ENCODE data around the gene B3GNT3. TPM values are rescaled to one million over a fixed set of nuclear protein-coding genes. Genes with fewer than 3 reads are reported as not detected.

Gene B3GNT3
- total RNA-seq, 1 donor from 2014 or later = not detected

DNA sequence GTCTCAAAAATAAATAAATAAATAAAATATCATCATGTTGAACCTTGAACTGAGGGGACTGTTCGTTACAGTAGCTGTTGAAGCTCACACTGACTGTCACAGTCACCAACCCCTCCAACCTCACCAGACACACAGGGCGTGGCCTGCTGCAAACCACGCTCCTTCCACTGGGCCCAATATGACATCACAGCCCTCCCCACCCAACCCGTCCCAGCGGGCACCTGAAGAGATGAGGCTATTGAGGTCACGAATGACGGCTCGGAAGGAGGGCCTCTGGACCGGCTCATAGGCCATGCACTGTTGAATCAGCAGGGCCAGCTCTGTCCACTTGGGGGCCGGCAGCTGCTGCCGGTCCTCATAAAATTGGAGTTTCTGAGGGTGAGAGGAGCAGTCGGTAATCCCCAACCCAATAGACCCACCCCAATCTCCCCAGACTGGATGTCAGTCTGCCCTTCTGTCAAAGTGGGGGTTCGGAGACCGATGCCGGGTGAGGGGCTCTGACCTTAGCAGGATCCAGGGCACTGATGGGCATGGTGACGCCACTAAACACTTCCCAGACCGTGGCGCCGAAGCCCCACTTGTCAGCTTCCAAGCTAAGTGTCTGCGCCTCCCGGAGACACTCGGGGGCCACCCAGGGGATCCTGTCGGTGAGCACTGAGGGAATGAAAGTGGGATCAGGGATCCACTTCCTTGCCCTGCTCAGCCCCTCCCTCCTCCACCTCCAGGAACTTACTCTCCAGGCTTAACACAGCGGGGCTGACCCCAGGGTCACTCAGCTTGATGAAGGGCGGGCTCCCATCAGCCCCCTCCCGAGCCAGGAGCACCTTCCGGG lies 39.6 kb downstream of the B3GNT3 start:
- DNase-seq = no peak

DNA sequence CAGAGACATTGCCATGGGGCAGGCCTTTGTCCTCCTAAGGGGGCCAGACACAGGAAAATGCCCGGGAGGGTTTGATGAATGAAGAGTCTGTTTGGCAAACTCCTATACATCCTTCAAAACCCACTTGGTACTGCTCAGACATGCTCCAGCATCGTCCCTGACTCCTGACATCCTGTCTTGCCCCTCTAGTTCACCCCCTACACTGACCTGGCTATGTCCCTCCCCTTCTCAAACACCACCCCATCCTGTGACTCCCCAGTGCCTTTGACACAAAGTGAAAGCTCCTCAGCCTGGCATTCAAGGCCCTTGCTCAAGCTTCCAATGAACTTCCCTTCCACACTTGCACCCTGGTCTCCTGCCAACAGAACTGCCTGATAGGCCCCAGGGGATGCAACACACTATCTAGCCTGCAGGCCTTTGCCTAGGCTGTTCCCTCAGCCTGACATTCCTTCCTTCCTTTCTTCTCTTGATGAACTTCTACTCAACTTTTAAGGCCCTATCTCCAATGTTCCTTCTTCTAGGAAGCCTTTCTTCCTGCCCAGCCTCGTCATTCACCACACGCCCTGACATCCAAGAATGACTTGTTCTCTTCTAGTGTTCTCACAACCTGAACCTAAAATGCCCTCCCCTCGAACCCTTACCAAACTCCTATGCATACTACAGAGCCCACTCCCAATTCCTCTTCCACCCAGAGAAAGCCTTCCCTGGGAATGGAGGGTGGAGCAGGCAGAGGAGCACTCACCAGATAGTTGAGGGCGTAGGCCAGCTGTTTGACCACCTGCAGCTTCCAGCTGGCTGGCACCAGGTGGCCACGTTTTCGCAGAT lies 40.5 kb downstream of the B3GNT3 start:
- DNase-seq = no peak

DNA sequence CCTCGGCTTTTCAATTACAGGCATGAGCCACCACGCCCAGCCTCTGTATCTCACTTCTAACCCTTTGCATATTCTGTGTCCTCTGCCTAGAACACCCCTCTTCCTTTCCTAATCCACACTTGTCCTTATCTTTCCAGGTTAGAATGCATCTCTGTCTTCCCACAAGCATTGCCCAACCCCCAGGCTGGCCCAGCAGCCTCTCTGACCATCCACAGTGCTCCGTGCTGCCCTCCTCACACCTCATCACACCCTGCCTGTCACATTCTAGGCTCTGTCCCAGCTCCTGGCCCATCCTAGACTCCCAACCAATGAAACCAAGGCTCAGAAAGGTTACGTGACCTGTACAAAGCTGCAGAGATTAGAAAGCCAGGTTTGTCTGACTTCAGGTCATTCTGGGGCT lies 41.6 kb downstream of the B3GNT3 start:
- DNase-seq = no peak

DNA sequence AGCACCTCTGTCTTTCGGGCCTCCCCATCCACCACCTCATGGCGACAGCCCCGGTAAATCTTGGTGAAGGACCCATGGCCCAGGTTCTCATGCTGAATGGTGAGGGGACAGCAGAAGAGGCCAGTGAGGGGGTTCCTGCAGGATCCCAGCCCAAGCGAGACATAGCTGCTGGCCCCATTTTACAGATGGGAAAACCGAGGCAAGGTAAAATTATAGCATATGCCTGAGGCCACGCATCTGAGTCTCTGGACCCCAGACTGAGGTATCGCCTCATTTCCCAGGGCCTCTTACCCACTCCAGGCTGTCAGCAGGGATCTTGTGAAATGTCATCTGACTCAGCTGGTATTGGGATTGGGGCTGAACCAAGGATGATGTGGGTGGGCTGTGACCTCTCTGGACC lies 43.0 kb downstream of the B3GNT3 start:
- no peak for DNase-seq

DNA sequence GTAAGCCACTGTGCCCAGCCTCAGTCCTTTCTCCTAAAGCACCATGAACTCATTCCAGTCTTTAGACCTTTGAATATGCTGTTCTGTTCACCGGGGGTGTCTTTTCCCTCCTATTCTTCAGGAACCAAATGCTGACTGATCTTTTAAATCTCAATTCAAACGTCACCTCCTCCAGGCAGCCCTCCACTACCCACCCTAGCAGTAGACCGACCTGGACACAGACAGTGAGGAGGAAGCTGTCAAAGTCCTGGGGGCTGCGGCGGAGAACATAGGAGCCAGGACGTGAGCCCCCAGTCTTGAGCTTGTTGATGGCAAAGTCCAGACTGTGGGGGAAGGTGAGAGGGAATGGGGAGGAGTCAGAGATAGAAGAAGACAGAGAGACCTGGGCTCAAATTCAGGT lies 45.1 kb downstream of the B3GNT3 start:
- no peak for DNase-seq

DNA sequence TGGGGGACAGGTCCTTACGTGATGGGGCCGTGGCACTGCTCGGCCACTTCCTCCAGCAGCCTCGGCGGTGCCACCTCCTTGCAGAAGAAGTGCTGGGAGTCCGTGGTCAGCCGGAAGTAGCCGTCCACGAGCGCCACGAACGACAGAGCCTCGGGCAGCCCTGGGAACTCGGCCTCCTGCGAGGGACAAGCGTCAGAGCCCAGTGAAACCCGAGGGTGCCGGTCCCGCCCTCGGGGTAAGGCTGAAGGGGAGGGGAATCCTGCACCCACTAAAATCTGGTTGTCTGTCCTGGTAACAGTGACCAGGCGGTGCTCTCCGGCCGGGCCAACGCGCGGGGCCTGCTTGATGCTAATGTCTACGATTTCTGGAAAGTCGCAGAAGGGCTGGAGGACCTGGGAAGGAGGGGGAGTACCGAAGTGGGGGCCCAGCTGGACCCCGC lies 46.5 kb downstream of the B3GNT3 start:
- no peak for DNase-seq

DNA sequence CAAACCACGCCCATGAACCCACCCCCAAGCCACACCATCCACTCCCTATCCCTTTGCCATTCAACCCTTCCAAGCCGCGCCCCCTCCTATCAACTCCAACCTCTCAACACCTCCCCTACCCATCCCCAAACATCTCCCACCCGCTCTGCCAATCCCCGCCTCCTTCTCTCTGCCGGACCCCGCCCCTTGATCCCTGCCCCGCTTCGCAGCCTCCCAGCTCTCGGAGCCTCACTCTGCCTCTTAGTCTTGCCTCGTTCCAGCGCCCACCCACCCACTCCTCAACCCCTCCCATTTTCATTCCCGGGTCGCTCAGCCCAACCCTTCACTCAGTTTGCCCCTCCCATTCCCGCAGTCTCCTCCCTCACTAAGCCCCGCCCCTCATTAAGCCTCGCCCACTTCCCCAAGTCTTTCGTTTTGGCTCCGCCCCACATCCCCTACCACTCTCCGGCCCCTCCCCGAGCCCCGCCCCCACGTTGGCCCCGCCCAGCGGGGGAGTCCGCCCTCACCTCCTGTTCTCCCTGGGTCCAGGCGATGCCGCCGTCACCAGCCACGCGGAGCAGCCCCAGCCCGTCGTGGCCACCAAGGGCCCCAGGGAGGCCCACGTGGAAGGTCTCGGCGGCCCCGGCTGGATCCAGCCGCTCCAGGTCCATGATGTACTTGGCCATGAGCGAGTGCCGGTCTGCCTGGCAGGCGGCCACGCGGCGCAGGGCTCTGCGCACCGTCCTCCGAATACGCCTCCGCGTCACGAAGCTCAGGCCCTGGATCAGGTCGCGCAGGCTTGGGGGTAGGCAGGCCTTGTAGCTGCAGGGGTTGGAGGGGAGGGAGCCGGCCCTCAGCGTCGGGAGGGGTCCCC lies 47.1 kb downstream of the B3GNT3 start:
- peak; percentile 79 for DNase-seq

DNA sequence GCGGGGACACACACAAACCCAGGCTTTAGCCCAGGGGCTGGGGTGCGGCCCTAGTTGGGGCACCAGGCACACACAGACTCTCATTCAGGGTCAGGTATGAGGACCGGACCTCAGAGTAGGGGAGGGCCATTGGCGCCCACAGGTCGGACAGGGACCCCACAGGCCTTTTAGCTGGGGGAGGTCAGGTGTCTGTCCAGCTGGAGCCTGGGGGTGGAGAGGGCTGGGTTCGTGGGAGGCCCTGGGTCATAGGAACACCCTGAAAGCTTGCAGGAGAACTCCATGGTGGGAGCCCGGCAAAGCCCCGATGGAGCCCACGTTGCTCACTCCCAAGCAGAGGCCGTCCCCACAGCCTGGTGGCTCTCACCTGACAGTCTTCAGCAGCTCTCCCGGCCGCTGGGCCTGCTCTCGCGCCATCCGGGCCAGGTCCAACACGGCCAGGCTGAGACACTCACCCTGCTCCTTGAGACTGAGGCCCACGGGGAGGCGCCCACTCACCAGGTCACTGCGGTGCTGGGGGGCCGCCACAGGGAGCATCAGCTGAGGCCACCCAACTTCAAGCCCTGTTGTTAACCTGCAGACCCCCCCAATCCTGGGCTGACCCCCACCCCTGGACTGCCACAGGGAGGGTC lies 47.8 kb downstream of the B3GNT3 start:
- no peak for DNase-seq

DNA sequence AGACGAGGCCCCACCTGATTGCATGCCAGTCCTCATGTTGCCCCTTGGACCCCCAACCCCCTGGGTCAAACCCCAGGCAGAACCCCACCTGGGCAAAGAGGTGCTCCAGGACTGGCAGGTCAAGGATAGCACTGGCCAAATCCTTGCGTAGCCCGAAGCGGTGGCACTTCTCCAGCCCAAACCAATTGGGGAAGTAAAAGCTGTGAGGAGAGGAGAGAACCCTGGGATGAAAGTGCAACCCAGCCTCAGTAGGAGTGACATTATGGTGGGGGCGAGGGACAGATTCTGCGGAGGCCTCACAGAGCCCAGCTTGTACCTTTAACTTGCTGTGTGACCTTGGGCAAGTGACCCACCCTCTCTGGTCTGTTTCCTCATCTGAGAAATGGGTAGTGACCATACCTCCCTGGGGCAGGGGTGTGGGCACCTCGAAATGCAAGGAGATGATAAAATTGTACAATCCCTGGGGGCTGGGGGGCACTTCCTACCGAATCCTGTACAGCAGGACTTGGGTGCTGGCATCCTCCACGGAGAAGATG lies 48.4 kb downstream of the B3GNT3 start:
- DNase-seq = no peak

DNA sequence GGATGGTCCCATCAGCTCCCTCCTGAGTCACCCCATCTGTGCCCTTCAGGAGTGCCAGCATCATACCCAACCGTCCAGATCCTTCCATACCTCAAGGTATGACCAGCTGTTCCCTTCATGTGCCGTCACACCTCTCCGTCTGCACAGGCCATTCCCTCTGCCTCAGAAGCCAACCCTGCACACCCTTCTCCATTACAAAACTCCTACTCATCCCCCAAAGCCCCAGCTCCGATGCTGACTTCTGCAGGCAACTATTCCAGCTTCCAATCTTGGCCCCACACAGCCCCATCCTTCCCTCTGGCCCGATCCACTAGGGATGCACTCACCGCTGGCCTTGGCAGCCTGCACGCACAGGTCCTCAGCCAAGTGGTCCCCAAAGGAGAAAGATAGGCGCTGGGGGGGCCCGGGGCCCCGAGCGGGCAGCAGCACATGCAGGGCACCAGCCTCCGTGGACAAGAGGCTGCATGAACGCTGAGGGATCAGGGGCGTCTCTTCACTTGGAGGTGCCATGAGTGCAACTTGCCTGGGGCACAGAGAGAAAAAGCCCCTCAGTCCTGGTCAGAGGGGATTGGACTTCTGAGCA lies 49.1 kb downstream of the B3GNT3 start:
- DNase-seq = no peak

DNA sequence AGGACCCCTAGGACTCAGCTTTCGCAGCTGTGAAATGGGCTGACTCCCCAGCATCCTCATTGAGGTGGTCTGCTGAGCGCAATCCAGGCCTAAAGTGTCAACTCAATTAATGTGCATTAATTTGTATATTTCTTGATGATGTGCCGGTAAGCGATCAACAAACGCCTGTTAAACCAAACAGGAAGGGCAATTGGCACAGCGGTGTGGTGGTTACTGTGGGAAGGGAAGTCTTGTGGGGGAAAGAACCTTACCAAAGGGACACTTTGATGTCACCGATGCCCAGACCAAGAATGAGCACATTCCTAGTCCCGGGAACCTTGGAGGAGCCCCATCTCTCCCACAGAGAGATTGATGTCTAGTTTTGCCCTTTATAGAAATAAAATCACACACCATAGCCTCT lies 51.2 kb downstream of the B3GNT3 start:
- no peak for DNase-seq

DNA sequence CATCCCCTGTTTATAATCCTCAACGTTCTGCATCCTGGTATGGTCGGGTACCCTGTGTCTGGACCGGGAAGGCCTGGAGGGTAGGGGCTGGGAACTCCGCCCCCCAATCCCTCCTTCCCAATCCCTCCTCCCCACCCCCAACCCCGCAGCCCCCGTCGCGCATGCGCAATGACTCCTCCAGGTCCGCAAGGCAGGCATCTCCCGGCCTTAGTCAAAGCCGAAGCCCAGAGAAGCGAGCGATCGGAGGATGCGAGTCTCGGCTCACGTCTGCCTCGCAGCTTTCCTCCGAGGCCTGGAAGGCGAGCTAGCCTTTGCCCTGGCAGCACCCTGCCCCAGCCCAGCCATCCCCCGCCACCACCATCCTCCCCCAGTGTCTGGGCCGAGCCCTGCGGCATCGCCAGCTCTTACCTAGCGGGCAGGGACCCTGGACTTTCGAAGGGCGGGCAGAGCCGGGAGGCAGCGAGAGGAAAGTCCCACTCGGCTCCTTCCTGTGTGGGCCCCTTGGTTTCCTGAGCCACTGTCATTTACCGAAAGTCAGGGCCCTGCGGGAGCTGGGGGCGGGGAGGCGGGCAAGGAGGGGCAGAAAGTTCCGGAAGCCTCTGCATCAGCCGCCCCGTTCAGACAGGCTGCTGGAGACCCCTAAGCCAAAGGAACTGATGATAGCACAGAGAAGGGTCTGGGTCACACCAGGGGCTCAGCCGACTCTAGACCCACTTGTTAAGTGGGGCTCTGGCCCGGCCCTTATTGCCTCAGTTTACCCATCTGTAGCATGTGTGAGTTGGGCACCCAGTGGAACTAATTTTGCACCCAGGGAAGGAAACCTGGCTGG lies 52.8 kb downstream of the B3GNT3 start, which contains the start of gene JAK3:
Gene JAK3, minus strand, starts transcription at position 445 of the 829 bp plus-strand sequence. CDS start 3,565 bp downstream, outside the sequence.
- DNase-seq = peak; percentile 17

DNA sequence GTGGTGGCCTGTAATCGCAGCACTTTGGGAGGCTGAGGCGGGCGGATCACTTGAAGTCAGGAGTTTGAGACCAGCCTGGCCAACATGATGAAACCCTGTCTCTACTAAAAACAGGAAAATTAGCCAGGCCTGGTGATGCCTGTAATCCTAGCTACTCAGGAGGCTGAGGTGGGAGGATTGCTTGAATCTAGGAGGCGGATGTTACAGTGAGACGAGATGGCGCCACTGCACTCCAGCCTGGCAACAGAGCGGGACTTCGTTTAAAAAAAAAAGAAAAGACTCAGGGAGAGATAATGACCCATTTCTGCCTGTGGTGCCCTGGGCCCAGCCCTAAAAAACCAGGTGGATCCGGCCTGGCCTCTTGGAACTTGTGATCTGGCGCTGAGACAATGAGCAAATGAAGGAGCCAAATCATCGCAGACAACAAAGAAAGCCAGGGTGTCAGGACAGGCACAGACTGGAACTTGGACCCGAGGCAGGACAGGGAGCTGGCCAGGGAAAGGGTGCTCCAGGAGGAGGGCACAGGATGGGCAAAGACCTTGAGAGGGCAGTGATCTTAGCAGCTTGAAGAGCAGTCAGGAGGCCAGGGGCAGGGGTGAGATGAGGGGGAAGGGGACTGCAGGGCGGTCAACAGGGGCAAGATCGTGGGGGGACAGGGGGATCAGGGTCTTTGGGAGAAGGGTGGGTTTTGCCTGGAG lies 53.8 kb downstream of the B3GNT3 start:
- no peak for DNase-seq

DNA sequence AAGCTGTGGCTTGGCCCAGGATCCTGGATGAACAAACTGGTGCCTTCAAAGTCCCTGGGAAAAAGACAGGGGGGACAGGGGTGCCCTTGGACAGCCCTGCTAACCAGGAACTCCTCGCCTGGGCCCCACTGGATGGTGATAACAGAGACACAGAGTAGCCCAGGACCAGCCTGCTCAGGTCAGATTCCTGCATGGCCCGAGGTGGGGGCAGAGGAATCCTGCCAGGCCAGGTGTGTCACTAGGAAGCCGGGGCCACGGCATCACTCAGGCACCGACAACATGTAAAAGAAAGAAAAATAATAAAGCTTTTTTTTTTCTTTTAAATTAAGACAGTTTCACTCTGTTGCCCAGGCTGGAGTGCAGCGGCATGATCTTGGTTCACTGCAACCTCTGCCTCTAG lies 59.1 kb downstream of the B3GNT3 start:
- no peak for DNase-seq

DNA sequence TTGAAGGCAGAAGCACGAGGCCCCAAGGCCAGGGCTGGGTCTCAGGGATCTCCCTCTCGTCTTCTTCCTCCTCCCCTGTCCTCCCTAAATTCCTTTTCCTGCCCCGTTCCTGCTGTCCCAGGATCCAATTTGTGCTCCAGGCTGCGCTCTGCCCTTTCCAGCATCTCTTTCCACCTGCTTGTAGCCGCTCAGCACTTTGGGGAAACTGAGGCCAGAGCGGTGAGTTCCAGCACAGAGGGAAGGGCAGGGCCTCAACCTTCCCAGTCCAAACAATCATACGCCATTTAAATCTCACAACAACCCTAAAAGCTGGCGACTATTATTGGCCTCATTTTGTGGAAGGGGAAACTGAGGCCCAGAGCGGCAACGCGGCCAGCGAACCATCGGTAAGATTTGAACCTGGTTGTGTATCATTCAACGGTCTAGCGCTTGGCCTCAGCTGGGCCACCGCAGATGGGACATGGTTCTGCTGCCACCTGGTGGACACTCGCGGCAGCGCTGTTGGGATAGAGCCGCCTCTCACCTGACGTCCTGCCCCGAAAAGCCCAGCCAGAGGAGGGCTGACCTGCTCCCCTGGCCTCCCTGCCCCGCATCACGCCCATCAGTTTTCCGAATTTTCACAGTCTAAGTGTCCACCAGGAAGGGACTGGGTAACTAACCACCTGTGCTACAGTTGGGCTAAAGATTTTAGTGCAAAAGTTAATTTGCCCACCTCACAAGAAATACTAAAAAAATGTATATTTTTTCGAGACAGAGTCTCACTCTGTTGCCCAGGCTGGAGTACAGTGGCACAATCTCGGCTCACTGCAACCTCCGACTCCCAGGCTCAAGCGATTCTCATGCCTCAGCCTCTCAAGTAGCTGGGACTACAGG lies 60.6 kb downstream of the B3GNT3 start:
- DNase-seq = peak; percentile 71

DNA sequence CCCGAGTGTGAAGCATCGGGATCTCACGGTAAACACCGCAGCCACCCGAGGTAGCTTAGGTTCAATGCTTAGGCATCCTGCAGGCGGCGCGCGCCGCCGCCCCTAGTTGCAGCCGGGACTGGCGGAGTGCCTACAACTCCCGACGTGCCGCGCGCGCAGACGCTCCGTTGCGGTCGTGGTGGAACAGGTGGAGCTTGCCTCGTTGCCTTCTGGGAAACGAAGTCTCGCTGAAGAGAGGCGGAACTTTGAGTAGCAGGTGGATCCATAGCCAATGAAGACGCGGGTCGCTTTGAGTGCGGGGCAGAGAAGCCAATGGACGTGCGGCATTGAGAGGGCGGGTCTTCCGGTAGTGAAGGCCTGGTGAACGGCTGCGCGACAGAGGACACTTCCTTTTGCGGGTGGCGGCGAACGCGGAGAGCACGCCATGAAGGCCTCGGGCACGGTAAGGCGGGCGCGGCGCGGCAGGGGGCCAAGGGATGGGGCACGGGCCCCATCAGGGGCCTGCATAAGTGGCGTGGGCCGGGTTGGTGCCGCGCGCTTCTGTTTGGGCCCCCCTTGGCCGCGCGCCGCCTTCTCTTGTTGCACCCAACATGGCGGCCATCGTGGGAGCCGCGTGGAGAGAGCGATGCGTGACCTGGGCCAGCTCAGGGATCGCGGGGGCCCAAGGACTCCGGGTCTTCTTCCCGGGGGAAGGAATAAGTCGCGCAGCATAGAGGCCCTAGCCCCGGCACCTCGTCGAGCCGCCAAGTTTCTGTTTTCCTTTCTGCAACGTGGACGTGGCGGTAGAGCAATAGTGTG lies 64.8 kb downstream of the B3GNT3 start, which contains the start of gene RPL18A:
Gene RPL18A, plus strand, starts transcription at position 378 of the 798 bp plus-strand sequence. Its CDS starts 47 bp downstream, at position 425.
- DNase-seq = peak; percentile 99

DNA sequence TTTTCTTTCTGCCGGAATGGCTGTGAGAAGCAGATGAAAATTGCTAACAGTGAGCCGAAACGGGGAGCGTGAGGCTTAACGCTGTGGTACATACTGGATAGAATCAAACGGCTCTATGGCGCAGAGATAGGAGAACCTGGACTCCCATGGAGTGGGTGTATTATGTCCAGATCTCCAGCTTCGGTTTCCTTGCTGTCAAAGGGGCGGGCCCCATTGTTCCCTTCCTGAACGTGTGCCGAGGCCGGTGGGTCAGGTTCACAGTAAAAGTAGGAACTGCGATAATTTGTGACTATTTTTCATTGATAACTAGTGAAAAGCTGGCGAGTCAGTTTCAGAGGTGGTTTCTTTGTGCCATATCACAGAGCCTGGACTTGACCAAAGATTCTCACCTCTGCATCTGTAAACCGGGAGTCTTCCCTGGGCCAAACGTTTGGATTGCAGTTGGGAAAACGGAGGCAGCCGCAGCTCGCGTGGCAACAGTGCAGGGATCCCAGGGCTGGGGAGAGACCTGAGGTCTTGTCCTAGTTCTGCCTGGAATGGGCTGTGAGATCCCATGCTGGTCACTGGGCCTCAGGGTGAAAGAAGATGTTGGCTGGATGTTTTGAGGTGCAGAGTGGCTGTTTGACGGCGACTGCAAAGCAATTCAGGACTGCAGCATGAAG lies 65.5 kb downstream of the B3GNT3 start:
- DNase-seq = no peak

Data from occipital lobe (tissue), 2 donors.